Right lobe of liver (tissue), 6 donors: ENCODE results near the gene PITPNC1. TPM values are rescaled to one million over a fixed set of nuclear protein-coding genes. Genes with fewer than 3 reads are reported as not detected.
"Not testable (repeated sequence)": the region's sequence is repeated elsewhere in the genome, so short reads cannot be mapped to it uniquely, and the experiment has no call there.

Experiments used
- ATAC-seq, 4 donors: fragments of 200-7000 bp; cut with Tn5 transposase; one replicate each; pipeline ENCODE4 v1.9.1; 2020; ENCODE audit warnings: mild to moderate bottlenecking in 4 of 4, moderate library complexity in 4 of 4
- DNase-seq, 3 donors: peaks; one replicate each; pipeline ENCODE4 v3.0.0-alpha.2; 2020
- H3K27ac ChIP-seq, 3 donors: fragments of 200-600 bp; one replicate each; pipeline ENCODE4 v1.8.0; 2022
- H3K27me3 ChIP-seq, 2 donors: fragments of 200-600 bp; one replicate each; pipeline ENCODE4 v1.8.0; 2022
- H3K36me3 ChIP-seq, 4 donors: fragments of 200-600 bp; sonication (generic) in 1 of 4; one replicate each; pipeline versions ENCODE4 v1.5.1 to v1.8.0; 2017 to 2022; ENCODE audit warnings: control low read depth in 1 of 4
- H3K4me1 ChIP-seq, 4 donors: fragments of 200-600 bp; sonication (generic) in 1 of 4; one replicate each; pipeline versions ENCODE4 v1.5.1 to v1.8.0; 2017 to 2022; ENCODE audit warnings: control low read depth in 1 of 4
- H3K4me3 ChIP-seq, 3 donors: fragments of 200-600 bp; one replicate each; pipeline ENCODE4 v1.8.0; 2022
- H3K9me3 ChIP-seq, 4 donors: fragments of 200-600 bp; sonication (generic) in 1 of 4; one replicate each; pipeline versions ENCODE4 v1.5.1 to v1.8.0; 2017 to 2022; ENCODE audit warnings: control low read depth in 1 of 4
- CTCF ChIP-seq, 4 donors: fragments of 200-600 bp in 3 of 4; fragments of 450-650 bp in 1 of 4; IDR thresholded peaks; one replicate each; pipeline versions ENCODE4 v1.5.1 to v1.8.0; 2016 to 2022; ENCODE audit warnings: antibody characterized with exemption in 4 of 4, mild to moderate bottlenecking in 2 of 4
- POLR2A ChIP-seq: fragments of 450-650 bp; IDR thresholded peaks from one replicate; pipeline ENCODE4 v1.6.1; 2017; ENCODE audit warnings: antibody characterized with exemption, mild to moderate bottlenecking
- WGBS: methylation state at CpG from one replicate; pipeline ENCODE4 v1.1.6; 2018; ENCODE audit warnings: low coverage, low lambda C conversion rate; ENCODE audit not compliant: insufficient coverage; ENCODE audit errors: missing lambda C conversion rate; 5-methylcytosine and 5-hydroxymethylcytosine counted together
- intact Hi-C, 2 donors: fragments of 100-400 bp; cut with DNase I; formaldehyde crosslinking; loops; one replicate each; pipeline versions ENCODE4 v1.11.2 to v1.14.1; 2022
- total RNA-seq, 6 experiments: library from RNA; depleted of rRNA in 2 of 6; stranded (reverse); fragments of >200 nt in 2 of 6; fragmentation: NEBNext Ultra II Directional in 3 of 6; extraction: Animal tissue kit (Norgen Biotek cat#: 25700) in 3 of 6; gene quantifications; one replicate each; pipeline versions ENCODE4 v1.1.0 to v1.2.4, GENCODE V29; 2016 to 2023
- donor health status: DM: no; HTN: yes; CAD: no.
- donor health status: DM: no; HTN: no; CAD: no.
- donor health status: DM: no; HTN: no; CAD: no.
- donor health status: DM: no; HTN: yes; CAD: no.
- donor health status: DM: no; HTN: yes; CAD: no.

The PITPNC1 gene
- total RNA-seq, 6 experiments from 2014 or later, result 4.7 to 13.0 (median 7.4) TPM

DNA sequence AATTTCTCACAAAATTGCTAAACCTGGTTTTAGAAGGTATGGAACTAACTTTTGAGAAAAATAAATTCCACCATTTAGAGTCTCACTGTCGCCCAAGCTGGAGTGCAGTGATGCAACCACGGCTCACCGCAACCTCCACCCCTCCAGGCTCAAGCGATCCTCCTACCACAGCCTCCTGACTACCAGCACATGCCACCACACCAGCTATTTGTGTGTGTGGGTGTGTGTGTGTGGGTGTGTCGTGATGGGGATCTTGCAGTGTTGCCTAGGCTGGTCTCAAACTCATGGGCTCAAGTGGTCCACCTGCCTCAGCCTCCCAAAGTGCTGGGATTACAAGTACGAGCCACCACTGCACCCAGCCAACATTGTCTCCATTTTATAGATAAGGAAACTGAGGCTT, 269.4 kb downstream of the PITPNC1 start:
- Histone ChIP-seq H3K4me3 (no peak overlapping the region), H3K27me3 (no peaks in the 10 kb centered on the region), H3K27ac (no peak overlapping the region), H3K4me1 (no peaks in the 10 kb centered on the region), H3K9me3 (no peaks in the 10 kb centered on the region), H3K36me3 (no peaks in the 10 kb centered on the region)
- DNase-seq (no peak), ATAC-seq (no peak)
- TF ChIP-seq CTCF (IDR thresholded peaks at IDR 0.05), result no peak
- intact Hi-C loops, result no loop called here
- 100% methylated on average over 1 of the region's 6 CpGs for WGBS

GRCh38 chr17:67647482-67647881, 270.4 kb downstream of the PITPNC1 start:
- Histone ChIP-seq H3K27ac (no peak overlapping the region), H3K27me3 (no peaks in the 10 kb centered on the region), H3K4me1 (no peaks in the 10 kb centered on the region), H3K9me3 (no peaks in the 10 kb centered on the region), H3K4me3 (no peak overlapping the region), H3K36me3 (no peaks in the 10 kb centered on the region)
- WGBS, result 81% methylated on average over 4 of the region's 5 CpGs
- intact Hi-C loops, result no loop called here
- no peak for ATAC-seq
- DNase-seq, result no peak
- TF ChIP-seq CTCF (IDR thresholded peaks at IDR 0.05), result no peak
- TF ChIP-seq POLR2A, result no peak

GRCh38 chr17:67648032-67648905, 271.2 kb downstream of the PITPNC1 start:
- H3K27ac ChIP-seq, result no peak overlapping the region
- H3K4me3 ChIP-seq, result no peak overlapping the region
- ATAC-seq, result no peak
- H3K4me1 ChIP-seq, result no peaks in the 10 kb centered on the region
- 83% methylated on average over 4 of the region's 6 CpGs for WGBS
- intact Hi-C loops, result no loop called here
- no peaks in the 10 kb centered on the region for H3K27me3 ChIP-seq
- H3K9me3 ChIP-seq, result no peaks in the 10 kb centered on the region
- H3K36me3 ChIP-seq, result no peaks in the 10 kb centered on the region
- no peak for DNase-seq
- no peak for TF ChIP-seq POLR2A
- TF ChIP-seq CTCF (IDR thresholded peaks at IDR 0.05), result no peak

DNA sequence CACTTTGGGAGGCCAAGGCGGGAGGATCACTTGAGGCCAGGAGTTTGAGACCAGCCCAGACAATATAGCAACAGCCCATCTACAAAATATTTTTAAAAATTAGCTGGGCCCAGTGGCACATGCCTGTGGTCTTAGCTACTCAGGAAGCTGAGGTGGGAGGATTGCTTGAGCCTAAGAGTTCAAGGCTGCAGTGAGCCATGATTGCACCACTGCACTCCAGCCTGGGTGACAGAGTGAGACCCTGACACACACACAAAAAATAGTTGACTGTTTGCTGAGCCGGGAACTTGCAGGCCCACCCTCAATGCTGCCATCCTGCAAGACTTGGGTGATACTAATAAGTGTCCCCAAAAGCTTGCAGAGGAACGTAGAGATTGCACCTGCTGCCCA, 271.8 kb downstream of the PITPNC1 start:
- DNase-seq, H3K27me3 ChIP-seq, H3K4me1 ChIP-seq, H3K27ac ChIP-seq, intact Hi-C loops, H3K9me3 ChIP-seq, H3K4me3 ChIP-seq, ATAC-seq, H3K36me3 ChIP-seq: not testable (repeated sequence)
- WGBS, result 90% methylated on average over 3 of the region's 3 CpGs

DNA sequence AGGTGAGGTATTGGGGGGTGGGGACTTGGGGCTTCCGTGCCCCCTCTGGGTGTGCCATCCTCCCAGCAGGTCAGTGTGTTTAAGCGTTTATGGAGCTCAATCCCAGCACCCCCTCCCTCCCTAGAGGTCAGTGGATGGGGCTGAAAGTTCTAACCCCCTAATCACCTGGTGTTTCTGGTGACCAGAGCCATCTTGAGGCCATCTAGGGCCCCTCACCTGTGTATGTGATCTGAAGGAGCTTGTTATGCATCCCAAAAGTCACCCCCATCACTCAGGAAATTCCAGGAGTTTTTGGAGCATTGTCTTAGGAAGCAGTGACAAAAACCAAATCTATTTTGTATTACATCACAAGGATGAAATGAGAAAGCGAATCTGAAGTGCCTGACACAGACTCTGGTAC, 272.8 kb downstream of the PITPNC1 start:
- 100% methylated on average over 1 of the region's 3 CpGs for WGBS
- Histone ChIP-seq H3K4me1 (no peaks in the 10 kb centered on the region), H3K27ac (no peak overlapping the region), H3K4me3 (no peak overlapping the region), H3K36me3 (no peaks in the 10 kb centered on the region), H3K9me3 (no peaks in the 10 kb centered on the region), H3K27me3 (no peaks in the 10 kb centered on the region)
- no peak for ATAC-seq
- no peak for TF ChIP-seq CTCF (IDR thresholded peaks at IDR 0.05)
- TF ChIP-seq POLR2A, result no peak
- DNase-seq, result no peak
- intact Hi-C loops, result no loop called here

GRCh38 chr17:67651218-67651579, 274.1 kb downstream of the PITPNC1 start:
- H3K27me3 ChIP-seq, DNase-seq, ATAC-seq, H3K4me1 ChIP-seq, H3K4me3 ChIP-seq, intact Hi-C loops, H3K27ac ChIP-seq, H3K9me3 ChIP-seq, H3K36me3 ChIP-seq: not testable (repeated sequence)
- WGBS, result 95% methylated on average over 7 of the region's 7 CpGs
